22Rv1 (cell line): ENCODE measurements around the gene CBFB.

Experiments
- ZFX ChIP-seq: fragments of 450-650 bp; IDR thresholded peaks from 2 replicates; pipeline ENCODE4 v1.6.1; 2017; ENCODE audit warnings: antibody characterized with exemption, borderline replicate concordance
- TF ChIP-seq, protein P1 (sequence below): fragments of 450-650 bp; IDR thresholded peaks from 2 replicates; pipeline ENCODE4 v1.5.1; 2017; ENCODE audit warnings: mild to moderate bottlenecking

- TF ChIP-seq, protein P1, sequence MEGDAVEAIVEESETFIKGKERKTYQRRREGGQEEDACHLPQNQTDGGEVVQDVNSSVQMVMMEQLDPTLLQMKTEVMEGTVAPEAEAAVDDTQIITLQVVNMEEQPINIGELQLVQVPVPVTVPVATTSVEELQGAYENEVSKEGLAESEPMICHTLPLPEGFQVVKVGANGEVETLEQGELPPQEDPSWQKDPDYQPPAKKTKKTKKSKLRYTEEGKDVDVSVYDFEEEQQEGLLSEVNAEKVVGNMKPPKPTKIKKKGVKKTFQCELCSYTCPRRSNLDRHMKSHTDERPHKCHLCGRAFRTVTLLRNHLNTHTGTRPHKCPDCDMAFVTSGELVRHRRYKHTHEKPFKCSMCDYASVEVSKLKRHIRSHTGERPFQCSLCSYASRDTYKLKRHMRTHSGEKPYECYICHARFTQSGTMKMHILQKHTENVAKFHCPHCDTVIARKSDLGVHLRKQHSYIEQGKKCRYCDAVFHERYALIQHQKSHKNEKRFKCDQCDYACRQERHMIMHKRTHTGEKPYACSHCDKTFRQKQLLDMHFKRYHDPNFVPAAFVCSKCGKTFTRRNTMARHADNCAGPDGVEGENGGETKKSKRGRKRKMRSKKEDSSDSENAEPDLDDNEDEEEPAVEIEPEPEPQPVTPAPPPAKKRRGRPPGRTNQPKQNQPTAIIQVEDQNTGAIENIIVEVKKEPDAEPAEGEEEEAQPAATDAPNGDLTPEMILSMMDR = no peak
- no peak for TF ChIP-seq ZFX
Measured at GRCh38 chr16:67089101-67089500, 60.2 kb downstream of the CBFB start.
